Stimulated activated CD8-positive, alpha-beta memory T cell treated with anti-CD3 and anti-CD28 coated beads, Interleukin-12 subunit alpha, Interleukin-12 subunit beta, amount 100 ng/mL, for 24 hours (primary cell): ENCODE measurements around the gene SYT5.
"Not testable (repeated sequence)": the region's sequence is repeated elsewhere in the genome, so short reads cannot be mapped to it uniquely, and the experiment has no call there.

Experiments
- DNase-seq: peaks from one replicate; pipeline ENCODE4 v3.0.0-alpha.2; 2020; ENCODE audit errors: extremely low read depth

SYT5 gene

DNA sequence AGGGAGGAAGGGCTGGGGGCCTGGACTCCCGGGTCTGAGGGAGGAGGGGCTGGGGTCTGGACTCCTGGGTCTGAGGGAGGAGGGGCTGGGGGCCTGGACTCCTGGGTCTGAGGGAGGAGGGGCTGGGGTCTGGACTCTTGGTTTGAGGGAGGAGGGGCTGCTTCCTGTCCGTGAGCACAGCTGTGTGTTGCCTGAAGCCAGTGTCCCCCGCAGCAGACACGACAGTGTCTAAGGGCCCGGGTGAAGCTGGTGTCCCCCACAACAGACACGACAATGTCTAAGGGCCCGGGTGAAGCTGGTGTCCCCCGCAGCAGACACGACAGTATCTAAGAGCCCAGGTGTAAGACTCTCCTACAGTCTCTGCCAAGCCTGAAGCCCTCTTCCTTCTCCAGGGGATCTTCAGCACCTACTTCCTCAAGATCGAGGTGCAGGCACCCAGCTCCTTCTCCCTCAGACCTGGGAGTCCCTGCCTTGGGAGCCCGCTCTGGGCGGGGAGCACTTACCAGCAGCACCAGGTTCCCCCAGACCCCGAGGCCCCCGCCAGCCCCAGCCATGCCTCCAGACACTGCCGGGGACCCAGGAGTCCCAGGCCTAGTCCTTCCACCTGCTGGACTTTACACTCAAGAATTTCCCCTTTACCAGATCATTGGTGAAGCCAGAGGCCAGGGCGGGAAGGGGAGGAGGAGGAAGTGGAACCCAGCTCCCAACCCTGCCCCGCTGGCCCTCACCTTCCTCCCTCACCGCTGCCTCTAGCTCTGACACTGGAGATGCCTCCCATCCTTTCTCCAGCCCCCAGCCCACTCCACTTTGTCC lies 29.0 kb upstream of the SYT5 start, which contains the start of gene PTPRH:
Gene PTPRH, minus strand, starts transcription at position 622 of the 813 bp plus-strand sequence. Its CDS starts 68 bp downstream, at position 554.
- DNase-seq: no peak

DNA sequence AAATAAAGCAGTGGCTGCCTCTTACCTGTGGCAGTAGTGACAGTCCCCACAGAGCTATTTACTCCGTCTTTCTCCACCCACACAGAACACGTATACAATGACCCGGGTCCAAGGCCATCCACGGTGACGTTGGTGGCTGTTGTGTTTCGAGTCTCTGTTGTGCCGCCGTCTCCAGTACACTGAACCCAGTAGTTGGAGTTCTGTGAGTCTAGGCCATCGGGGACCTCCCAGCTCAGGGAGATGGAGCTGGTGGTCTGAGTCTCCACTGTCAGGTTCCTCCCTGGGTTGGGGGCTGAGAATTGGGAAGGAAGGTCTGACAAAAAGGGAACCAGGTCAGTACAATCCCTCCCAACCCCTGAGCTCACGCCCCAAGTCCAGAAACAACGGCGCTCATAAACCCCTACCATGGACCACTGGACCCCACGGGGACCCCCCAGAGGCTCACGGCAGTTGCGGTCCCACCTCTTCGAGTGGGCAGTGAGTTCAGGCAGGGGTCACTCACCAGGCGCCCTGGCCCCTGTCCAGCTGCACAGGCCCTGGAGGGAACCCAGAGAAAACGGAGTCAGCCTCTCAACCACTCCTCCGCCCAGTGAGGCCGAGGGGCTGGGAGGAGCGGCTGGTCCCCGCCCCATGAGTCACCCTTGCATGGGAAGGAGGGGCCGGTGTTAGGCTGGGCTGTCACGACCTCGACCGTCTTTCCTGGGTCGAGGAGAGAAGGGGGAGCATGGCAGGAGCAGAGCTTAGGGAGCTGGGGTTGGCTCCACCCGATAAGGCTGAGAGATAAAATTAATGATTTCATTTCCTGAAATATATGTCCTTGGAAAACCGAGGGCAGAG lies 26.8 kb upstream of the SYT5 start:
- no peak for DNase-seq

DNA sequence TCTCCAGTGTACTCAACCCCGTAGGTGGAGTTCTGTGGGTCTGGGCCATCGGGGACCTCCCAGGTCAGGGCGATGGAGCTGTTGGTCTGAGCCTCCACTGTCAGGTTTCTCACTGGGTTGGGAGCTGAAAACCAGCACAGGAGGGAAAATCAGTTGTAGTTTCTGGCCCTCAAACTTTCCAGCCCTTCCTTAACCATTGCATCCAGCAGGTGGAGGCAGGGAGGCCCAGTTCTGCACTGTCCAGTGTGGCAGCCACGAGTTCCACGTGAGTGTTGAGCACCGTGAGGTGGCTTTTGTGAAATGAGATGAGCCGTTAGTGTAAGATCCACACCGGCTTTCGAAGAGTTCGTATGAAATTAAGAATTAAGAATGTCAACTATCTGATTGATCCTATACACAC lies 22.1 kb upstream of the SYT5 start:
- not testable (repeated sequence) for DNase-seq

DNA sequence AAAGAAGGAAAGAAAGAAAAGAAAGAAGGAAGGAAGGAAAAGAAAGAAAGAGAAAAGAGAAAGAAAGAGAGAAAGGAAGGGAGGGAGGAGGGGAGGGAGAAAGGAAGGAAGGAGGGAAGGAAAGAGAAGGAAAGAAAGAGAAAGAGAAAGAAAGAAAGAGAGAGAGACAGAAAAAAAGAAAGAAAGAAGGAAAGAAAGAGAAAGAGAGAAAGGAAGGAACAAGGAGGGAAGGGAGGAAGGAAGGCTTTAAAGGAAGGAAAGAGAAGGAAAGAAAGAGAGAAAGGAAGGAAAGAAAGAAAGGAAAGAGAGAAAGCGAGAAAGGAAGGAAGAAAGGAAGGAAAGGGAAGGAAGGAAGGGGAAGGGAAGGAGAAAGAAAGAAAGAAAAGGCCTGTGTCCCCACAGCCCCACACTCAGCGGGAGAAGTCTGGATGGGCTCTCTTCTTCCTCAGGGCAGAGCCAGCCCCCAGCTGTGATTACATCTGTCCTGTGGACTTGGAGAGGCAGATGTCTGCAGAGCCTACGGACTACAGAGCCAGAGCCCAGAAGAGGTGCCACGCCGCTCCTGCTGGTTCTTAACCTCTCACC lies 19.6 kb upstream of the SYT5 start:
- DNase-seq: no peak

DNA sequence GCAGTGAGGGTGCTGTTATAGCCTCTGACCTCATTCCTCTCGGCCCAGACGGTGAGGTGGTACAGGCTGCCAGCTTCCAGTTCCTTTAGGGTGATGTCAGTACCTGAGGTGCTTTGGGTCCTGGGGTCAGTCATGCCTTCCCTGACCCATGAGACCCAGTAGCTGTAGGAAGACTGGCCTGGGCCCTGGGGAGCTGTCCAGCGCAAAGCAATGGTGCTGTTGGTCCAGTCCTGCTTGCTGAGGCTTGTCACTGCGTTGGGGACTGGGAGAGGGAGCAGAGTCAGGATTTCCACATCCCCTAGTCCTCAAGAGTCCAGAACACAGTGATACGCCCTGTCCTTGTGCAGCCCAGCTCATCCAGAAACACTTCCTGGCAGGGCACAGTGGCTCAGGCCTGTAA lies 18.6 kb upstream of the SYT5 start:
- no peak for DNase-seq

DNA sequence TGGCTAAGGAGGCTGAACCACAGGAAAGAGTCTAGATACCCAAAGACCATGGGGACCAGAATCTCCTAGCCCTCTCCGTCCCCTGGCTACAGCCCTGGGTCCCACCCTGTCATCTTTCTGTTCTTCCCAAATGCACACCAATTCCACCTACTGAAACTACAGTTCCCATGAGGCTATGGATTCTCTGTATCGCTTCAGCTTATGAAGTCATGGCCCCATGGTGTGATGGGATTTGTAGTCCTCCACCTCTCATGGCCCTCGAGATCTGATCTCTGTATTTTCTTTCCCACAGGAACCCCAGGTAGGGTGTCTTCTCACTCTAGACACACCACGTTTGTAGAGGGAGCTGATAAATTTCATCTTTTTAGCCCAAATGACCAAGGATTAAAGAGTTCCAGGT lies 17.4 kb upstream of the SYT5 start:
- no peak for DNase-seq

DNA sequence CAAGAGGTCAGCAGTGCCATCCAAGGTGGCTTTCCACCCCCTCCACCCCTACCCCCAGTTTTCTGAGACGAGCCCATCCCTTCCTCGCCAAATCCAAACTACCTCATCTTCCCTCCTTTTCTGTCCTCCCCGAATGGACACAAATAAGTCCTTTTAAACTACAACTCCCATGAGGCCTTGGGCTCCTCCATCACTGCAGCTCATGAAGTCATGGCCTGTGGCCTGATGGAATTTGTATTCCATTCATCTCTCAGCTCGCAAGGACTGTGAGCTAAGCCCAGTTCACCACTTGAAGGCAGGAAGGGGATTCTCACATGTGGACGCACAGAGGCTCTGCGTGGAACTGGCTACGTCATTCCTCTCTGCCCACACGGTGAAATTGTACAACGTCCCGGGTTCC lies 16.7 kb upstream of the SYT5 start:
- no peak for DNase-seq

DNA sequence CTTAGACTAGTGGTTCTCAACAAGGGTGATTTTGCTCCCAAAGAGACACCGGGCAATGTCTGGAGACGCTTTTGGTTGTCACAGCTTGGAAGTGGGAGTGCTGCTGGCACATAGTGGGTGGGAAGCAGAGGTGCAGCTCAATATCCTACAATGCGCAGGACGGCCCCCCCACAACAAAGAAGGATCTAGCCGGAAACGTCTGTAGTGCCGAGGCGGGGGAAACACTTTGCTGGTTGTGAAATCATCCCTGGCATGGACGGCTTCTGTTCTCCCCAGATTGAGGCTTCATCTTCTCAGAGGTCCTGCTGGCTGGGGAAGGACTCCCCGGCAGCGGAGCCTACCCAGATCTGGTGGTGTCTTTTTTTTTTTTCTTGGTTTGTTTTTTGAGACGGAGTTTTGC lies 13.4 kb upstream of the SYT5 start:
- DNase-seq: no peak

DNA sequence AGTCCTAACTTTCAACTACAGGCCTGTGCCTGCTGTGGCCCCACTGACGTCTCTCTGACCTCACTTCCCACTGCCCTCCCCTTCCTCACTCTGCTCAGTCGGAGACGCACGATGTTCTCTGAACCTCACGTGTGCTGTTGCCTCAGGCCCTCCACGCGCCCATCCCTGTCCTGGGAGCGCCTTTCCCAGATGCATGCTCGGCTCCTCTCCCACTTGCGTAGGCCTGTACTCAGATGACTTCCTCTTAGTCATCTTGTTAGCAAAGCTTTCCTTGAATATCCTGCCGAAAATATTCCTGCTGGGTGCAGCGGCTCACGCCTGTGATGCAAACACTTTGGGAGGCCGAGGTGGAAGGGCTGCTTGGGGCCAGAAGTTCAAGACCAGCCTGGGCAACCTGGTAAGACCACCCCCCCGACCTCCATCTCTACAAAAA lies 9.3 kb upstream of the SYT5 start:
- no peak for DNase-seq

DNA sequence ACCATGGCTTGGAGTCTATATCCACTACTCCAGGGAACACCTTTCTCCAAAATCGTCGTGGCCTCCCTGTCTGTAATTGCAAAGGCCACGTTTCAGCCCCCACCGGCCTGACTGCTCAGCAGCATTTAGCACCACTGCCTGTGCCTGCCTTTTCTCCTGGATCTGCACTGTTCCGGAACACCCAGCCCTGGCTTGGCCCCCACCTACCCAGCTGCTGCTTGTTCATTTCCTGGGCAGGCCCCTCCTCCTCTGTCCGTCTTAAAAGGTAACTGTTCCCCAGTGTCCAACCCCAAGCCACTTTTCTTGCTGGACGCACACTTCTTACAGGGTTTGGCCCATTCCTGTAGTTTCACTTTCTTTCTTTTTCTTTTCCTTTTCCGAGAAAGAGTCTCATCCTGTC lies 8.5 kb upstream of the SYT5 start:
- no peak for DNase-seq

DNA sequence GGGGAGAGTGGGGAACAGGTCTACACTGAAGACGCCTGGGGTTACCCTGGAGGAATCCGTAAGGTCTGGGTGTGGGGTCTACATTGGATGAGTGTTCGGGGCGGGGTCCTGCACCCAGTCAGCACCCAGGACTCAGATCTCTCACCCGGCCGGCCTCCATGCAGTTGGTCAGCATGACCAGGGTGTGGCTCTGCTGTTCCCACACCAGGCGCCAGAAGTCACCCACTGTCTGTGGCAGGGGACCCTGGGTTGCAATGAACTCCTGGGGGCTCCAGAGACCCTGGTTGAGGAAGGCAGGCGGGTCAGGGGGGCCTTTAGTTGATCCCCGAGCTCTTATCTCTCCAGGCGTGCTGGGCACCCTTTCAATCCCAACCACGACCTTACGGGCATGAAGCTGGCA lies 6.0 kb upstream of the SYT5 start:
- DNase-seq: no peak

DNA sequence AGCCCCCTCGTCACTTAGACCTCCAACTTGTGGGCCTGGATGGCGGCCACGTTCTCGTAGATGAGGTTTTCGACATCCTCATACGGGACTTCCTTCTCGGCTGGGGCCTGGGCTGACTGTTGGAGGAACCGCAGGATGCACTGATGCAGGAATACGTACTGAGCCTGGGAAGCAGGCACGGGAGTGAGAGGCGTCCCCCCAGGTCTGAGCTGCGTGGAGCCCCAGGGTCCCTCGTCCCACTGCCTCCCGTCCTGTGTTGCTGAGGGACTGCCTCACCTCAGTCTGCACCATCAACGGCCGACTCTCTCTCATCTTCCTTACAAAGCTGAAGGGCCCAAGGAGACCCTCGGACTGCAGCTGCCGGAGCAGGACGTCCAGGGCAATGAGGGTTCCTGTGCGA lies 1.7 kb upstream of the SYT5 start:
- DNase-seq: no peak

DNA sequence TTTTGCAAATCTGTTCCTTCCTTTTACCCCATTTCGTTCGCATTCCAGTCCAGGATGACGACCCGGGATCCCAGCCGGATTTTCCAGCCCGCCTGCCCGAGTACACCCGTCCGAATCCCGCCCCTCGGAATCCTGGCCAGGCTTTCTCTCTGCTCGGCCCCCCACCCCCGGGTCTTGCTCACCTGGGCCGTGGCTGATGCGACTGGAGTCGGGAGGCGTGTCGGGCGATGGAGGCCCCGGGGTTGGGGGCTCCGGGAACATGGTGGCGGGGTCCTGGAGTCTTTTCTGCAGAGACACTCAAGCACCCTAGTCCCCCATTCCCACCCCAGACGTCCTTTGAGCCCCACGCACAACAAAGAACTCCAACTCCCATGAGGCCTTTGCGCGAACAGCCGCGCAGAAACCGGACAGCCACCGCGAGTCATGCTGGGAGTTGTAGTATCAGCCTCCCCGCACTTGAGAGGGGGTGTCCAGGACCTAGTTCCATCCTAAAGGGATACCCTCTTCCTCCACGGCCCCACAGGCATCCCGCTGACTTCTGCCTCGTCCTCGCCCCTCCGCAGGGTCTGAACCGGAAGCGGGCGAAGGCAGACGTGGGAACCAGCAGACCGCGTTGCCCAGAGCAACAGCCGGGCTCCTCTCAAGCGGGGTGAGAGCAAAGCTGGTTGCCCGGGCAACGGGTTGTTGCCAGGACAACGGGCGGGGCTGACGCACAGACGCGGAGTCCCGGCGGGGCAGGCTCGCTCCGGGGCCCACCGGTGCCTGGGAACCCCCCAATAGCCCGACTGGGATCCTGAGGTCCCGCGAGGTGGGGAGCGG lies 1.1 kb downstream of the SYT5 start:
- peak; percentile 78 for DNase-seq

DNA sequence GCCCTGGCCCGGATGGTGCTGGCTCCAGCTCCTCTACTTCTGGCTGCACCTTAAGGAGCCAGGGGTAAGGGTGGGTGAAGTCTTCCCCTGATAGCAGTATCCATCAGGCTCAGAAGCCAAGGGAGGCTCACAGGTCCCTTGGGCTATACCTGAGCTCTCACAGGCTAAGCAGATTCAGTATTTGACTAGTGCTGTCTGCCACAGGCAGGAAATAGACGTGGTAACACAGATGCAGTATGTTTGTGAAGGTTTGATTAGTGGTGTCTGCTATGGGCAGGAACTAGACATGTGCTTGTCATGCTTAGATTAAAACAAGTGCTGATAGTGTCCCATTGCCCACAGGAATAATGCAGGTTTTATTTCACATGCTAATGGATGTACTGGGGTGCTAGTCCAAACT lies 4.0 kb downstream of the SYT5 start:
- no peak for DNase-seq

DNA sequence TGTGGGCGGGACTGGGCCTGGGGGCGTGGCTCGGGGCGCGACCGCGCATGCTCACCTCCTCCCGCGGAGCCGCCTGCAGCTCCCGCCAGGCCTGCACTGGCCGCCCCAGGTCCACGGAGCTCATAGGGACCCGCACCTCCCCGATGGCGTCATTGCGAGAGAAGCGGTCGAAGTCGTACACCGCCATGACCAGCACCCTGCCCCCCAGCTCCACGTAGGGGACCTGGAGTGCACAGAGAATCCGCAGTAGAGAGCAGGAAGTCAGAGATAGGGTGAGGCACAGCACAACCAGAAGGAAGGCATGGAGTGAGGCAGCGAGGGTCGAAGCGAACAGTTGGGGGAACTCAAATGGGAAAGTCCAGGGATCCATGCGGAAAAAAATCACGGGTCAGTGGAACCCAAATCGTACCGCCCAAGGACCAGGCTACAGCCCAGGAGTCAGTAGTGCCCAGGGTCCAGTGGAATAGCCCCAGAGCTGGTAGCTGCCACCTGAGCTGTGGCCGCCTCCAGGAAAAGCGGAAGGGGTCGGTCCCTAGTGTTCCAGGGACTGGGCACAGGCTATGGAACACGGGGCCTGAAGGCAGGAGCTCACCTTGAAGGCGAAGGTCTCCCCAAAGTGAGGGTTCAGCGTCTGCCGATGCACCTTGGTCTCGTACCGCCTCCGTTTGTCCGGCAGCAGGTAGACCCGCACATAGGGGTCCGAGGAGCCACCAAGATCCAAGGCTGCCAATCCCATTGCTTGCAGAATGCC lies 4.8 kb downstream of the SYT5 start:
- DNase-seq: no peak

DNA sequence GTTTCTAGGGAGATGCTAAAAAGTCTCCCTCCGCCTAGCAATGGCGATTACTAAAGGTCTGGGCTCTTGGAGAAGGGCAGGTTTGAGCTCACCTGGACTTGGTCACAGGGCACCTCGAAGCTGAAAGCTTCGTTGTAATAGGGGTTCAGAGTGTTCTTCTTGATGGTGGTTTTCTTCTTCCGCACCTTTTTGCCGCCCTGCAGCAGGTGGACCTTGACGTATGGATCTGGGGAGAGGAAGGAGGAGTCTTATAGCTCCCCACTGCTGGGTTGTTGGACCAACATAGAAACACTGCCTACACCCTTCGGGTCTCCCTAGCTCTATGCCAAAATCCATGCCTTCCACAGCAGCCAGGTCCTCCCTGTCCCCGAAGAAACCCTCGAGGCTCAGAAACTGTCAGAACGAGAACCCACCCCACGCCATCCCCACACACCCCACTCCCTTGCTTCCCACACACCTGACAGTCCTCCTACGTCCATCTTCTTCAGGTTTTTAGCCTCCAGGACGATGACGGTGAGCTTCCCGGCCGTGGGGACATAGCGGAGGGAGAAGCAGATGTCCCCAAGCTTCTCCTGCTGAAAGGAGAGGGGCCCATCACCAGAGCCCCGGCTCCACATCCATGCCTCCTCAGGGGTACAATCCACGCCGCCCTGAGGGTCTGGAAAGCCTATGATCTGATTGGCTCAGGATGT lies 5.5 kb downstream of the SYT5 start:
- no peak for DNase-seq

DNA sequence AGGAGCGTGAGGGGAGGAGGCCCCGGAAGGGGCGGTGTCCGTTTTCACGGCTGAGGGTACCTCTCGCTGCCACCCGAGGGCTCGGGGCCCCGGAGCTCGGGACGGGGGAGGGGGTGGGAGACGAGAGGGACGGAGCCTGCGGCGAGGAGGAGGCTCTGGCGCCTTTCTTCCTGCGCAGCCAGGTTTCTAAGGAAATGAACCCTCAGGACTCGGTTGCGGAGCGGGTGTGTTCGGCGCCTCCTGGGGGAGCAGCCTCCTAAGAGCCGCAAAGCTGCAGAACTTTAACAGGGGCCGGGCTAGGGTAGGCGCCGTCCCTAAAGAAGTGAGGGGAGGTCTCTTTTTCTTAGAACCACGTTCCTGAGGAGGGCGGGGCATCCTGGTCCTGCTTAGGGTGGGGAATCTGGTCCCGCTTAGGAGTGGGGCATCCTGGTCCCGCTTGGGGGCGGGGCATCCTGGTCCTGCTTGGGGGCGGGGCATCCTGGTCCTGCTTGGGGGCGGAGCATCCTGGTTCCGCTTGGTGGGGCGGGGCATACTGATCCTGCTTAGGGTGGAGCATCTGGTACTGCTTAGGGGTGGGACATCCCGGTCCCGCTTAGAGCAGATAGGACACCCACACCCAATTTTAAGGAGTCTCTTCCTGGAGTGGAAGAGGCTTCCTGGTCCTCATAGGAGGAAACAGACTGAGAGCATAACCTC lies 6.2 kb downstream of the SYT5 start:
- no peak for DNase-seq

DNA sequence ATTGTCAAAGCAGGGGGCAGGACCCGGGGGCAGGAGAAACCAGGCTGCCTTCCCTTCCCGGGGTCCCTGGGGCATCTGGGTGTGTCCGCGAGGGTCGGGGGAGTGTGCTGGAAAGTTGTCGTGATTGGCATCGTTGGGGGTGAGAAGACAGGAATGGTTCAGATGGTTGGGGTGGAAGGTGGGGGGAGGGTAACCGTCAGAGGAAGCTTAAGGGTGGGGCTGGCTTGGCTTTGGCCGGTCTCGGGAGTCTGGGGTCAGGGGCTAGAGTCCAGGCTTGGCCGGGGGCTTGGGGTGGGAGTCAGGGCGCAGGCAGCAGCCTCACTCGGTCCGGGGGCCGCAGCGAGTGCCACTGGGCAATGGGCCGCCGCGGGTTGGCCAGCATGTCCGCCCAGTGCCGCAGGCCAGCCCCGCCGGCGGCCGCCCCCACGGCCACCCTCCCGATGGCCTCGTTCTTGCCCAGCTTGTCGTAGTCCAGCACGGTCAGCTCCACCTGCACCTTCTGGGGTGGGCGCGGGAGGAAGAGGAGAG lies 6.8 kb downstream of the SYT5 start:
- DNase-seq: no peak

DNA sequence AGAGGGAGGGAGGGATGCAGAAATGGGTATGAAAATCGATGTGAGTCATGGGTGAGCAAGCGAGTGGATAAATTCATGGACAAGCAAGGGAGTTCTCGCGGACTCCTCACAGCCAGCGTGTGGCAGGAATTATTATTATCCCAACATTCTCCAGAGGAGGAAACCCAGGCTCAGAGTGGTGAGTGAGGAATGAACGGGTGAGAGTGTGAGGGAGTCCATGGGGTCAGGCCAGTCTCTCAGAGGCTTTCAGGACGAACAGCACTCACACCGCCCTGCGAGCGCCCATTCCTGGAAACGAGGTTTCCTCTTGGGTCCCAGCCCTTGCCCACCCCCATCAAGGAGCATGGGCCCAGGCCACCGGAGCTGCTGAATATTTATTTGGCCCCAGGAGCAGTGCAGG lies 7.3 kb downstream of the SYT5 start:
- no peak for DNase-seq

DNA sequence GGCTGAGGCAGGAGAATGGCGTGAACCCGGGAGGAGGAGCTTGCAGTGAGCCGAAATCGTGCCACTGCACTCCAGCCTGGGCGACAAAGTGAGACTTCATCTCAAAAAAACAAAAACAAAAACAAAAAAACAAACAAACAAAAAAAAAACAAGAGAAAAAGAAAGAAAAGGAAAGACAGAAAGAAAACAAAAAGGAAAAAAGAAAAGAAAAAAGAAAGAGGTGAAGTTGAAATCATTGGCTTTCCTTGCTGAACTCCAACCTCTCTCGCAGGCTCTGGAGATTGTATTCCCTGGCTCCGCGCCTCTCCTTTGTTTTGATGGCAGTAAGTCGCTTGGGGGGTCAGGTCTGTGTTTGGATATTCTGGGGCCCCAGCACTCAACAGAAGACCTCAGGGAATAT lies 7.8 kb downstream of the SYT5 start:
- DNase-seq: not testable (repeated sequence)
